H1 (cell line): Measurements from ENCODE around the gene TUBB2B. TPM values are rescaled to one million over a fixed set of nuclear protein-coding genes. Genes with fewer than 3 reads are reported as not detected.

ENCODE experiments used
- CTCF ChIA-PET: fragments of 300-600 bp; sonication (Branson Sonifier 250); formaldehyde crosslinking; loops from one replicate; lab custom pipeline; 2021; ENCODE audit not compliant: partially characterized antibody; lab: Charles Lee
- POLR2A ChIA-PET: fragments of 300-600 bp; sonication (Branson Sonifier 250); formaldehyde crosslinking; loops from one replicate; lab custom pipeline; 2021; ENCODE audit warnings: inconsistent platforms; ENCODE audit not compliant: partially characterized antibody; lab: Charles Lee
- DNase-seq, 2 experiments: peaks; one replicate each; pipeline versions ENCODE4 v3.0.0 to v3.0.0-alpha.2; 2010 to 2022; ENCODE audit warnings: low spot score in 2 of 2, low read depth in 1 of 2, mixed read lengths in 1 of 2
- FAIRE-seq: peaks from 2 replicates; lab custom pipeline; 2011; peaks lifted over from hg19 to GRCh38; lab: Jason Lieb, UNC
- H2AFZ ChIP-seq: 2 replicates; pipeline ENCODE4 v1.8.1; 2012; ENCODE audit warnings: low read length, inconsistent platforms
- H2AK5ac ChIP-seq: 2 replicates; pipeline ENCODE4 v1.6.1; 2013; ENCODE audit warnings: low read depth, low read length
- H2BK120ac ChIP-seq: replicated peaks from 2 replicates; pipeline ENCODE3; 2013; ENCODE audit warnings: low read depth, low read length, inconsistent platforms
- H2BK12ac ChIP-seq: 2 replicates; pipeline ENCODE4 v1.6.1; 2013; ENCODE audit warnings: low read depth, low read length
- H2BK15ac ChIP-seq: 2 replicates; pipeline ENCODE4 v1.6.1; 2013; ENCODE audit warnings: low read length
- H2BK20ac ChIP-seq: 2 replicates; pipeline ENCODE4 v1.6.1; 2013; ENCODE audit warnings: low read length
- H2BK5ac ChIP-seq: 2 replicates; pipeline ENCODE4 v1.6.1; 2013; ENCODE audit warnings: low read depth, low read length
- H3K14ac ChIP-seq: 2 replicates; pipeline ENCODE4 v1.6.1; 2013; ENCODE audit warnings: inconsistent platforms; ENCODE audit not compliant: insufficient read length
- H3K18ac ChIP-seq: 2 replicates; pipeline ENCODE4 v1.6.1; 2013; ENCODE audit warnings: low read length; ENCODE audit errors: extremely low read depth
- H3K23ac ChIP-seq: 2 replicates; pipeline ENCODE4 v1.6.1; 2013; ENCODE audit warnings: inconsistent platforms; ENCODE audit not compliant: insufficient read length
- H3K23me2 ChIP-seq: 2 replicates; pipeline ENCODE4 v1.6.1; 2013; ENCODE audit warnings: low read depth, low read length
- H3K27ac ChIP-seq: 2 replicates; pipeline ENCODE4 v1.6.1; 2011; ENCODE audit warnings: low read depth, low read length, inconsistent platforms
- H3K27me3 ChIP-seq, 4 experiments: replicated peaks in 1 of 4; 1 replicate in 1 of 4; 2 replicates in 3 of 4; pipeline versions ENCODE4 v1.6.1 to v1.8.1; 2011 to 2013; ENCODE audit warnings: low read length in 3 of 4, mild to moderate bottlenecking in 3 of 4, inconsistent platforms in 2 of 4, mixed read lengths in 2 of 4, moderate library complexity in 1 of 4; ENCODE audit not compliant: control insufficient read depth in 3 of 4, insufficient read depth in 3 of 4; ENCODE audit errors: extremely low read depth in 1 of 4
- H3K36me3 ChIP-seq, 4 experiments: 2 replicates each; pipeline versions ENCODE4 v1.6.1 to v1.8.1; 2011 to 2013; ENCODE audit warnings: mild to moderate bottlenecking in 4 of 4, low read length in 3 of 4, moderate library complexity in 2 of 4, control low read depth in 1 of 4, inconsistent platforms in 1 of 4; ENCODE audit not compliant: insufficient read depth in 4 of 4, control insufficient read depth in 2 of 4
- H3K4ac ChIP-seq: replicated peaks from 2 replicates; pipeline ENCODE3; 2013; ENCODE audit warnings: low read length, low read depth, mixed read lengths, inconsistent platforms; ENCODE audit not compliant: insufficient read length
- H3K4me1 ChIP-seq, 4 experiments: replicated peaks in 1 of 4; 1 replicate in 1 of 4; 2 replicates in 3 of 4; pipeline versions ENCODE4 v1.6.1 to v1.8.1; 2011 to 2013; ENCODE audit warnings: low read length in 3 of 4, inconsistent platforms in 2 of 4, mixed read lengths in 1 of 4; ENCODE audit not compliant: insufficient read depth in 4 of 4, control insufficient read depth in 3 of 4
- H3K4me2 ChIP-seq, 2 experiments: 2 replicates each; pipeline versions ENCODE4 v1.6.1 to v1.8.1; 2011 to 2013; ENCODE audit warnings: low read depth in 2 of 2, low read length in 2 of 2, control low read depth in 1 of 2, inconsistent platforms in 1 of 2, mild to moderate bottlenecking in 1 of 2; ENCODE audit not compliant: insufficient read depth in 1 of 2
- H3K4me3 ChIP-seq, 4 experiments: fragments of 200-600, 300-600 bp in 1 of 4; sonication (generic), shearing (Covaris generic), sonication (Bioruptor Twin) in 1 of 4; 2 replicates each; pipeline versions ENCODE4 v1.5.1 to v1.8.1; 2011 to 2016; ENCODE audit warnings: low read length in 4 of 4, low read depth in 3 of 4, control low read depth in 2 of 4, inconsistent platforms in 2 of 4, mild to moderate bottlenecking in 2 of 4, mixed read lengths in 1 of 4, moderate library complexity in 1 of 4; ENCODE audit not compliant: insufficient read depth in 2 of 4; ENCODE audit errors: extremely low read depth in 1 of 4
- H3K56ac ChIP-seq: replicated peaks from 2 replicates; pipeline ENCODE3; 2013; ENCODE audit warnings: low read depth, mild to moderate bottlenecking, mixed read lengths, low read length, inconsistent platforms; ENCODE audit not compliant: insufficient read length
- H3K79me1 ChIP-seq: 2 replicates; pipeline ENCODE4 v1.6.1; 2013; ENCODE audit warnings: low read depth, low read length, control low read depth
- H3K79me2 ChIP-seq, 2 experiments: 2 replicates each; pipeline versions ENCODE4 v1.6.1 to v1.8.1; 2012 to 2013; ENCODE audit warnings: low read length in 2 of 2, mild to moderate bottlenecking in 2 of 2, inconsistent platforms in 1 of 2; ENCODE audit not compliant: insufficient read depth in 2 of 2, control insufficient read depth in 1 of 2
- H3K9ac ChIP-seq, 4 experiments: replicated peaks in 1 of 4; 1 replicate in 1 of 4; 2 replicates in 3 of 4; pipeline versions ENCODE4 v1.6.1 to v1.8.1; 2011 to 2013; ENCODE audit warnings: low read depth in 3 of 4, low read length in 3 of 4, control low read depth in 2 of 4, mild to moderate bottlenecking in 2 of 4, moderate library complexity in 2 of 4, inconsistent platforms in 1 of 4; ENCODE audit errors: extremely low read depth in 1 of 4
- H3K9me3 ChIP-seq, 2 experiments: 2 replicates each; pipeline versions ENCODE4 v1.6.1 to v1.8.1; 2012 to 2013; ENCODE audit warnings: mild to moderate bottlenecking in 2 of 2, moderate library complexity in 2 of 2, control low read depth in 1 of 2, inconsistent platforms in 1 of 2, low read depth in 1 of 2, low read length in 1 of 2, mixed read lengths in 1 of 2; ENCODE audit not compliant: insufficient read depth in 2 of 2
- H4K20me1 ChIP-seq, 2 experiments: replicated peaks in 1 of 2; 2 replicates each; pipeline versions ENCODE3 to v1.8.1; 2011 to 2013; ENCODE audit warnings: inconsistent platforms in 2 of 2, low read length in 2 of 2, mild to moderate bottlenecking in 1 of 2; ENCODE audit not compliant: insufficient read depth in 2 of 2, control insufficient read depth in 1 of 2
- H4K5ac ChIP-seq: 2 replicates; pipeline ENCODE4 v1.6.1; 2013; ENCODE audit warnings: low read length, low read depth, mixed read lengths, inconsistent platforms; ENCODE audit not compliant: insufficient read length
- H4K8ac ChIP-seq: 2 replicates; pipeline ENCODE4 v1.8.0; 2013; ENCODE audit warnings: mild to moderate bottlenecking, moderate library complexity, low read length, inconsistent platforms; ENCODE audit not compliant: insufficient read depth; ENCODE audit errors: extremely low read depth
- H4K91ac ChIP-seq: replicated peaks from 2 replicates; pipeline ENCODE3; 2013; ENCODE audit warnings: low read length, mixed read lengths, inconsistent platforms; ENCODE audit not compliant: insufficient read length
- BRCA1 ChIP-seq: IDR thresholded peaks from 2 replicates; pipeline ENCODE4 v1.6.1; 2012; ENCODE audit warnings: low read depth, low read length, improper control_type of control experiment
- CBX8 ChIP-seq: fragments of 300-800, 300-1000 bp; sonication (generic); IDR thresholded peaks from 2 replicates; pipeline ENCODE4 v1.7.1; 2016; ENCODE audit warnings: low read depth, low read length, borderline replicate concordance
- CHD1 ChIP-seq: IDR thresholded peaks from 2 replicates; pipeline ENCODE4 v1.6.1; 2012; ENCODE audit warnings: low read depth, low read length, improper control_type of control experiment
- CTCF ChIP-seq, 3 experiments: IDR thresholded peaks; 1 replicate in 2 of 3; 2 replicates in 1 of 3; pipeline versions ENCODE4 v1.5.1 to v1.6.1; 2011; ENCODE audit warnings: low read length in 3 of 3, mild to moderate bottlenecking in 3 of 3, inconsistent platforms in 2 of 3, low read depth in 1 of 3, moderate library complexity in 1 of 3; ENCODE audit not compliant: insufficient read depth in 1 of 3; ENCODE audit errors: control extremely low read depth in 1 of 3
- FOSL1 ChIP-seq: IDR thresholded peaks from 2 replicates; pipeline ENCODE4 v1.6.1; 2011; ENCODE audit warnings: mild to moderate bottlenecking, low read depth, low read length, moderate library complexity; ENCODE audit not compliant: insufficient read depth
- MAFK ChIP-seq: IDR thresholded peaks from 2 replicates; pipeline ENCODE4 v1.6.1; 2012; ENCODE audit warnings: low read depth, mild to moderate bottlenecking, improper control_type of control experiment, low read length
- PHF8 ChIP-seq: fragments of 200-600 bp; sonication (generic); conservative IDR thresholded peaks from 2 replicates; pipeline ENCODE4 v1.7.1; 2012; ENCODE audit warnings: low read depth, mild to moderate bottlenecking, inconsistent platforms, low read length, moderate library complexity
- POLR2A ChIP-seq, 2 experiments: IDR thresholded peaks; 1 replicate in 1 of 2; 2 replicates in 1 of 2; pipeline ENCODE4 v1.6.1; 2011; ENCODE audit warnings: low read depth in 2 of 2, low read length in 2 of 2, mild to moderate bottlenecking in 2 of 2; ENCODE audit errors: control extremely low read depth in 1 of 2
- POU5F1 ChIP-seq: IDR thresholded peaks from 2 replicates; pipeline ENCODE4 v1.6.1; 2011; ENCODE audit warnings: low read depth, mild to moderate bottlenecking, low read length, moderate library complexity
- RNF2 ChIP-seq: fragments of 200-900, 300-1000 bp; sonication (generic); IDR thresholded peaks from 2 replicates; pipeline ENCODE4 v1.7.1; 2016; ENCODE audit warnings: borderline replicate concordance, low read depth, mild to moderate bottlenecking, antibody characterized with exemption, low read length; ENCODE audit not compliant: poor library complexity, severe bottlenecking; ENCODE audit errors: missing control alignments
- SRF ChIP-seq: IDR thresholded peaks from 2 replicates; pipeline ENCODE4 v1.6.1; 2011; ENCODE audit warnings: mild to moderate bottlenecking, low read depth, low read length, moderate library complexity
- TBP ChIP-seq: IDR thresholded peaks from 2 replicates; pipeline ENCODE4 v1.6.1; 2011; ENCODE audit warnings: low read depth, low read length, improper control_type of control experiment
- WGBS, 2 experiments: shearing (Covaris generic) in 1 of 2; methylation state at CpG; one replicate each; pipeline versions ENCODE4 v1.1.6 to v1.1.7; 2013 to 2015; ENCODE audit warnings: low lambda C conversion rate in 2 of 2, mixed read lengths in 2 of 2, inconsistent platforms in 1 of 2, low coverage in 1 of 2, missing lambda C conversion rate in 1 of 2; ENCODE audit not compliant: insufficient replicate concordance in 2 of 2, insufficient coverage in 1 of 2, insufficient read length in 1 of 2; ENCODE audit errors: extremely low coverage in 1 of 2, missing lambda C conversion rate in 1 of 2; 5-methylcytosine and 5-hydroxymethylcytosine counted together
- polyA plus RNA-seq, 7 experiments: library from polyadenylated mRNA; depleted of rRNA in 3 of 7; stranded (reverse) in 5 of 7; unstranded in 2 of 7; fragments of >200 nt in 5 of 7; fragments of 200-250 nt in 2 of 7; gene quantifications; 1 replicate in 5 of 7; 2 replicates in 1 of 7; 4 replicates in 1 of 7; pipeline versions ENCODE4 v1.2.1 to v1.2.3, GENCODE V29; 2011 to 2013; ENCODE audit warnings: missing spikeins in 2 of 7, mixed read lengths in 2 of 7
- total RNA-seq: library from RNA; stranded (reverse); fragmentation: NEBNext Ultra II Directional; extraction: Animal tissue kit (Norgen Biotek cat#: 25700); gene quantifications from 2 replicates; pipeline ENCODE4 v1.2.1, GENCODE V29; 2021

Gene TUBB2B
- total and polyA plus RNA-seq, 2 of the 8 experiments (the other 6 are each of a cell fraction or from before 2014, with no cell fraction given): 612 to 722 TPM

GRCh38 chr6:3270258-3270657, 42.8 kb upstream of the TUBB2B start:
- H2AK5ac ChIP-seq: no peak overlapping the region
- H3K9me3 ChIP-seq: no peaks in the 10 kb centered on the region
- no peak overlapping the region for H3K4me2 ChIP-seq
- no peak overlapping the region for H3K23ac ChIP-seq
- H2BK12ac ChIP-seq: no peak overlapping the region
- H3K18ac ChIP-seq: no peak overlapping the region
- no peak overlapping the region for H3K56ac ChIP-seq
- H3K4me1 ChIP-seq: no peaks in the 10 kb centered on the region; a peak in 1 of 7 replicates
- no peak overlapping the region for H4K5ac ChIP-seq
- no peak overlapping the region for H2AFZ ChIP-seq
- no peaks in the 10 kb centered on the region for H3K23me2 ChIP-seq
- CTCF ChIA-PET: interaction anchor here (1.0 to 1.3 kb wide), 3 partner anchors 11 to 455 kb away, joined by 4 read pairs; no protein-coding TSS in a partner anchor
- POLR2A ChIA-PET: no interaction called here
- peaks cover 8% of the 10 kb centered on the region for H3K79me1 ChIP-seq
- H3K36me3 ChIP-seq: peaks cover 2 to 53% (median 17%) of the 10 kb centered on the region in 4 experiments; a peak in 5 of 8 replicates
- no peak overlapping the region for H4K91ac ChIP-seq
- FAIRE-seq: no peak
- no peak overlapping the region for H2BK20ac ChIP-seq
- peaks cover 0 to 21% of the 10 kb centered on the region in 2 experiments; a peak in 1 of 4 replicates for H3K79me2 ChIP-seq
- no peak for DNase-seq
- no peak overlapping the region for H3K9ac ChIP-seq
- no peak overlapping the region for H2BK120ac ChIP-seq
- no peak overlapping the region for H3K14ac ChIP-seq
- no peak overlapping the region for H2BK15ac ChIP-seq
- no peaks in the 10 kb centered on the region for H3K27me3 ChIP-seq
- 93% methylated on average over 11 of the region's 15 CpGs; no CpG with 5 or more reads in 1 of the 2 experiments for WGBS, 2 experiments
- no peak overlapping the region for H3K27ac ChIP-seq
- no peak overlapping the region for H4K8ac ChIP-seq
- H2BK5ac ChIP-seq: no peak overlapping the region
- H3K4me3 ChIP-seq: no peak overlapping the region
- H3K4ac ChIP-seq: no peak overlapping the region
- H4K20me1 ChIP-seq: peaks cover 6 to 26% of the 10 kb centered on the region in 2 experiments
- TF ChIP-seq FOSL1: no peak
- no peak for TF ChIP-seq RNF2
- no peak for TF ChIP-seq CHD1
- no peak for TF ChIP-seq SRF
- no peak for TF ChIP-seq POU5F1
- no peak for TF ChIP-seq PHF8
- TF ChIP-seq TBP: no peak
- TF ChIP-seq POLR2A (IDR thresholded peaks at IDR 0.05; ENCODE audit: control extremely low read depth in 1 of 2, low read depth in 2 of 2, low read length in 2 of 2): no peak
- no peak for TF ChIP-seq CBX8
- TF ChIP-seq CTCF (IDR thresholded peaks at IDR 0.05; ENCODE audit: control extremely low read depth in 1 of 3, insufficient read depth in 1 of 3, low read depth in 1 of 3, low read length in 3 of 3): no peak
- no peak for TF ChIP-seq MAFK
- TF ChIP-seq BRCA1: no peak
